ENCODE results near the gene TSBP1. TPM values are rescaled to one million over a fixed set of nuclear protein-coding genes. Genes with fewer than 3 reads are reported as not detected.
A peak's percentile ranks its signal among the peaks of the same experiment; 100 is the strongest.

Gene TSBP1
- total RNA-seq, 1 experiment from 2014 or later = not detected

- Mint-ChIP-seq H3K27ac (ENCODE audit: low read depth, unreplicated experiment) (no peak overlapping the region), H3K9me3 (ENCODE audit: unreplicated experiment) (no peaks in the 10 kb centered on the region), H3K36me3 (ENCODE audit: insufficient read depth, unreplicated experiment) (no peaks in the 10 kb centered on the region), H3K4me3 (ENCODE audit: unreplicated experiment) (no peak overlapping the region), H3K27me3 (ENCODE audit: insufficient read depth, unreplicated experiment) (peaks cover 92% of the 10 kb centered on the region), H3K4me1 (ENCODE audit: insufficient read depth, unreplicated experiment) (no peaks in the 10 kb centered on the region)
- intact Hi-C loops (cut with micrococcal nuclease) = no loop called here
- no peak for DNase-seq (ENCODE audit: unreplicated experiment)
- POLR2A ChIA-PET = no interaction called here
- no TSS peak for BruUV-seq (replicated peaks)
- CTCF ChIA-PET = no interaction called here
- TF ChIP-seq CTCF (IDR thresholded peaks at IDR 0.05; ENCODE audit: unreplicated experiment) = no peak
Measured at GRCh38 chr6:32375739-32376529, 4.2 kb upstream of the TSBP1 start.

- intact Hi-C loops (cut with micrococcal nuclease) = no loop called here
- H3K36me3 Mint-ChIP-seq (ENCODE audit: insufficient read depth, unreplicated experiment) = no peaks in the 10 kb centered on the region
- H3K27ac Mint-ChIP-seq (ENCODE audit: low read depth, unreplicated experiment) = no peak overlapping the region
- CTCF ChIA-PET = interaction anchor here (0.6 kb wide), 1 partner anchor 33 kb away, joined by 3 read pairs; no protein-coding TSS in a partner anchor
- H3K27me3 Mint-ChIP-seq (ENCODE audit: insufficient read depth, unreplicated experiment) = peaks cover 73% of the 10 kb centered on the region
- DNase-seq (ENCODE audit: unreplicated experiment) = no peak
- H3K9me3 Mint-ChIP-seq (ENCODE audit: unreplicated experiment) = no peaks in the 10 kb centered on the region
- no peak for TF ChIP-seq CTCF (IDR thresholded peaks at IDR 0.05; ENCODE audit: unreplicated experiment)
- no TSS peak for BruUV-seq (replicated peaks)
- H3K4me1 Mint-ChIP-seq (ENCODE audit: insufficient read depth, unreplicated experiment) = peaks cover 6% of the 10 kb centered on the region
- POLR2A ChIA-PET = no interaction called here
- no peak overlapping the region for H3K4me3 Mint-ChIP-seq (ENCODE audit: unreplicated experiment)
Measured at GRCh38 chr6:32371229-32371628, 474 bp downstream of the TSBP1 start.

GRCh38 chr6:32370505-32370904, 1.2 kb downstream of the TSBP1 start:
- DNase-seq (ENCODE audit: unreplicated experiment) = no peak
- H3K27me3 Mint-ChIP-seq (ENCODE audit: insufficient read depth, unreplicated experiment) = peaks cover 70% of the 10 kb centered on the region
- ChIA-PET CTCF (no interaction called here), POLR2A (no interaction called here)
- no peaks in the 10 kb centered on the region for H3K9me3 Mint-ChIP-seq (ENCODE audit: unreplicated experiment)
- BruUV-seq (replicated peaks) = no TSS peak
- H3K36me3 Mint-ChIP-seq (ENCODE audit: insufficient read depth, unreplicated experiment) = no peaks in the 10 kb centered on the region
- H3K4me3 Mint-ChIP-seq (ENCODE audit: unreplicated experiment) = no peak overlapping the region
- H3K4me1 Mint-ChIP-seq (ENCODE audit: insufficient read depth, unreplicated experiment) = peaks cover 6% of the 10 kb centered on the region
- intact Hi-C loops (cut with micrococcal nuclease) = no loop called here
- H3K27ac Mint-ChIP-seq (ENCODE audit: low read depth, unreplicated experiment) = no peak overlapping the region
- TF ChIP-seq CTCF (IDR thresholded peaks at IDR 0.05; ENCODE audit: unreplicated experiment) = no peak

- peaks cover 6% of the 10 kb centered on the region for H3K4me1 Mint-ChIP-seq (ENCODE audit: insufficient read depth, unreplicated experiment)
- BruUV-seq (replicated peaks) = no TSS peak
- peak; percentile 92 for DNase-seq (ENCODE audit: unreplicated experiment)
- H3K4me3 Mint-ChIP-seq (ENCODE audit: unreplicated experiment) = no peak overlapping the region
- H3K27me3 Mint-ChIP-seq (ENCODE audit: insufficient read depth, unreplicated experiment) = peaks cover 70% of the 10 kb centered on the region
- no peak overlapping the region for H3K27ac Mint-ChIP-seq (ENCODE audit: low read depth, unreplicated experiment)
- H3K9me3 Mint-ChIP-seq (ENCODE audit: unreplicated experiment) = no peaks in the 10 kb centered on the region
- no peak for TF ChIP-seq CTCF (IDR thresholded peaks at IDR 0.05; ENCODE audit: unreplicated experiment)
- POLR2A ChIA-PET = no interaction called here
- intact Hi-C loops (cut with micrococcal nuclease) = no loop called here
- no peaks in the 10 kb centered on the region for H3K36me3 Mint-ChIP-seq (ENCODE audit: insufficient read depth, unreplicated experiment)
- CTCF ChIA-PET = interaction anchor here (1.0 kb wide), 2 partner anchors 12 to 124 kb away, joined by 3 to 4 read pairs; no protein-coding TSS in a partner anchor
Measured at GRCh38 chr6:32369660-32370059, 2.0 kb downstream of the TSBP1 start.

Data from MCF 10A (cell line).